HepG2 (cell line): ENCODE measurements around the gene HDAC5. TPM values are rescaled to one million over a fixed set of nuclear protein-coding genes. Genes with fewer than 3 reads are reported as not detected.
A peak's percentile ranks its signal among the peaks of the same experiment; 100 is the strongest.

Source experiments
- CHD4 ChIP-seq: fragments of 200-600 bp; sonication (generic); IDR thresholded peaks from 2 replicates; pipeline ENCODE4 v1.7.0; 2017; ENCODE audit warnings: mild to moderate bottlenecking, low read length, borderline replicate concordance
- DNMT1 ChIP-seq: sonication (generic); formaldehyde crosslinking; IDR thresholded peaks from 2 replicates; pipeline ENCODE4 v1.5.1; 2020; ENCODE audit warnings: mild to moderate bottlenecking, missing genetic modification reagents
- HCFC1 ChIP-seq: fragments of 150-350 bp; IDR thresholded peaks from 2 replicates; pipeline ENCODE4 v1.6.1; 2014; ENCODE audit warnings: low read depth, low read length
- HNRNPL ChIP-seq: fragments of 200-400 bp; formaldehyde crosslinking; IDR thresholded peaks from 2 replicates; pipeline ENCODE4 v1.6.1; 2017; ENCODE audit warnings: mild to moderate bottlenecking, low read depth, low read length
- MTF2 ChIP-seq: sonication (generic); formaldehyde crosslinking; IDR thresholded peaks from 2 replicates; pipeline ENCODE4 v1.5.0; 2020; ENCODE audit warnings: missing genetic modification reagents, borderline replicate concordance
- PATZ1 ChIP-seq: sonication (generic); formaldehyde crosslinking; IDR thresholded peaks from 2 replicates; pipeline ENCODE4 v1.4.0; 2020; ENCODE audit warnings: missing genetic modification reagents
- PCBP1 ChIP-seq: fragments of 200-400 bp; formaldehyde crosslinking; IDR thresholded peaks from 2 replicates; pipeline ENCODE4 v1.6.1; 2017; ENCODE audit warnings: mild to moderate bottlenecking, low read depth, low read length, borderline replicate concordance
- STAT5B ChIP-seq: sonication (generic); formaldehyde crosslinking; IDR thresholded peaks from 2 replicates; pipeline ENCODE4 v1.4.0; 2020; ENCODE audit warnings: missing genetic modification reagents
- XRCC5 ChIP-seq: fragments of 200-400 bp; formaldehyde crosslinking; optimal IDR thresholded peaks from 2 replicates; pipeline ENCODE3; 2017; ENCODE audit warnings: mild to moderate bottlenecking, low read length
- ZNF430 ChIP-seq: sonication (generic); formaldehyde crosslinking; IDR thresholded peaks from 2 replicates; pipeline ENCODE4 v1.9.0; 2021; ENCODE audit warnings: mild to moderate bottlenecking, missing genetic modification reagents
- ZNF562 ChIP-seq: sonication (generic); formaldehyde crosslinking; IDR thresholded peaks from 2 replicates; pipeline ENCODE4 v1.8.0; 2022; ENCODE audit warnings: missing genetic modification reagents, borderline replicate concordance
- ZNF713 ChIP-seq: sonication (generic); formaldehyde crosslinking; IDR thresholded peaks from 2 replicates; pipeline ENCODE4 v1.4.0; 2020; ENCODE audit warnings: mild to moderate bottlenecking, missing genetic modification reagents
- ZNF775 ChIP-seq: sonication (generic); formaldehyde crosslinking; IDR thresholded peaks from 2 replicates; pipeline ENCODE4 v1.4.0; 2020; ENCODE audit warnings: missing genetic modification reagents, mild to moderate bottlenecking, moderate library complexity, borderline replicate concordance
- ZNF781 ChIP-seq: sonication (generic); formaldehyde crosslinking; IDR thresholded peaks from 2 replicates; pipeline ENCODE4 v1.5.1; 2020; ENCODE audit warnings: borderline replicate concordance, mild to moderate bottlenecking, missing genetic modification reagents; ENCODE audit errors: not compliant biosample characterization
- polyA plus RNA-seq, 8 experiments: library from polyadenylated mRNA; depleted of rRNA in 3 of 8; stranded (reverse) in 7 of 8; unstranded in 1 of 8; fragments of >200 nt; fragmentation: Illumina TruSeq in 4 of 8; extraction: Trizol in 4 of 8; gene quantifications; 2 replicates each; pipeline versions ENCODE4 v1.2.1 to v1.2.3, GENCODE V29; 2011 to 2016; ENCODE audit warnings: low read depth in 4 of 8, missing spikeins in 1 of 8, mixed read lengths in 1 of 8; ENCODE audit not compliant: insufficient read depth in 1 of 8
- total RNA-seq, 5 experiments: library from RNA; depleted of rRNA; stranded (reverse); fragments of >200 nt; fragmentation: Illumina TruSeq; extraction: Trizol; gene quantifications; 2 replicates each; pipeline ENCODE4 v1.2.3, GENCODE V29; 2016; ENCODE audit warnings: low read depth in 1 of 5
- TF ChIP-seq, protein P1 (sequence below): sonication (generic); formaldehyde crosslinking; IDR thresholded peaks from 2 replicates; pipeline ENCODE4 v1.8.1; 2023; ENCODE audit warnings: mild to moderate bottlenecking, moderate library complexity, missing genetic modification reagents
- TF ChIP-seq, protein P2 (sequence below): sonication (generic); formaldehyde crosslinking; IDR thresholded peaks from 2 replicates; pipeline ENCODE4 v1.4.0; 2020; ENCODE audit warnings: missing genetic modification reagents, borderline replicate concordance

HDAC5 gene
- total and polyA plus RNA-seq, 2 of the 13 experiments (the other 11 are each of a cell fraction or from before 2014, with no cell fraction given) = 46.4 to 85.4 TPM

- TF ChIP-seq, protein P1, sequence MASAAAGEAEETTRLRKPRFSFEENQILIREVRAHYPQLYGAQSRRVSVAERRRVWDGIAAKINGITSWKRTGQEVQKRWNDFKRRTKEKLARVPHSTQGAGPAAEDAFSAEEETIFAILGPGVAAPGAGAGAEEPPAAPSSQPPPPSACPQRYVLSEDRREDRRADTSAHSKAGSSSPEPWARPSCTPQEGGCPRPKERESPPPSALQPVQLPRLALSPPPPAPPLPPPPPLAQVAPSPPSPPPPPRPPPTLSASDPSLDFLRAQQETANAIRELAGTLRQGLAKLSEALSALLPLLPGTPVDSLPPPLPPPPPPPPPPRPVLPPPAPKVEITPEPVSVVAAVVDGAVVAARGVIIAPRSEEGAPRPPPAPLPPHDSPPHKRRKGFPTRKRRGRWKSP = no peak
- TF ChIP-seq ZNF430 (0 out of 2 replicates have a peak, but pooled peaks have one; percentile 0), ZNF775 (no peak), ZNF781 (CRISPR knock-in tag) (no peak), MTF2 (CRISPR knock-in tag) (0 out of 2 replicates have a peak, but pooled peaks have one; percentile 37), STAT5B (CRISPR knock-in tag) (no peak), ZNF713 (CRISPR knock-in tag) (no peak), ZNF562 (CRISPR knock-in tag) (no peak), CHD4 (peak; percentile 60; the same call in 1 of the 2 replicates), HNRNPL (peak; percentile 96), PCBP1 (no peak), XRCC5 (peak; percentile 42), PATZ1 (CRISPR knock-in tag) (peak; percentile 22; the same call in 1 of the 2 replicates), DNMT1 (CRISPR knock-in tag) (0 out of 2 replicates have a peak, but pooled peaks have one; percentile 22), HCFC1 (no peak)
- TF ChIP-seq, protein P2, sequence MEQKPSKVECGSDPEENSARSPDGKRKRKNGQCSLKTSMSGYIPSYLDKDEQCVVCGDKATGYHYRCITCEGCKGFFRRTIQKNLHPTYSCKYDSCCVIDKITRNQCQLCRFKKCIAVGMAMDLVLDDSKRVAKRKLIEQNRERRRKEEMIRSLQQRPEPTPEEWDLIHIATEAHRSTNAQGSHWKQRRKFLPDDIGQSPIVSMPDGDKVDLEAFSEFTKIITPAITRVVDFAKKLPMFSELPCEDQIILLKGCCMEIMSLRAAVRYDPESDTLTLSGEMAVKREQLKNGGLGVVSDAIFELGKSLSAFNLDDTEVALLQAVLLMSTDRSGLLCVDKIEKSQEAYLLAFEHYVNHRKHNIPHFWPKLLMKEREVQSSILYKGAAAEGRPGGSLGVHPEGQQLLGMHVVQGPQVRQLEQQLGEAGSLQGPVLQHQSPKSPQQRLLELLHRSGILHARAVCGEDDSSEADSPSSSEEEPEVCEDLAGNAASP (CRISPR knock-in tag) = 0 out of 2 replicates have a peak, but pooled peaks have one; percentile 1
Measured at GRCh38 chr17:44084131-44084538, 39.3 kb downstream of the HDAC5 start (continued).
